Mesenchymal stem cell (in vitro differentiated cells and primary cell): ENCODE results near the gene CEP350. TPM values are rescaled to one million over a fixed set of nuclear protein-coding genes. Genes with fewer than 3 reads are reported as not detected.

Experiments
- DNase-seq: peaks from one replicate; pipeline ENCODE4 v3.0.0-alpha.2; 2013
- H2AFZ ChIP-seq: one replicate; pipeline ENCODE4 v1.6.1; 2013; ENCODE audit warnings: low read depth, mild to moderate bottlenecking, control low read depth, inconsistent platforms, low read length, moderate library complexity
- H2AK5ac ChIP-seq: 2 replicates; pipeline ENCODE4 v1.6.1; 2013; ENCODE audit warnings: low read length, moderate library complexity, mild to moderate bottlenecking, inconsistent platforms; ENCODE audit not compliant: severe bottlenecking
- H2BK120ac ChIP-seq: one replicate; pipeline ENCODE4 v1.6.1; 2013; ENCODE audit warnings: low read depth, mild to moderate bottlenecking, inconsistent platforms, low read length, moderate library complexity
- H2BK12ac ChIP-seq, 2 experiments: one replicate each; pipeline ENCODE4 v1.6.1; 2013; ENCODE audit warnings: inconsistent platforms in 2 of 2, low read length in 2 of 2, mild to moderate bottlenecking in 2 of 2, moderate library complexity in 2 of 2, control low read depth in 1 of 2
- H2BK15ac ChIP-seq: one replicate; pipeline ENCODE4 v1.6.1; 2013; ENCODE audit warnings: mild to moderate bottlenecking, low read depth, inconsistent platforms; ENCODE audit not compliant: poor library complexity, severe bottlenecking
- H2BK5ac ChIP-seq: 2 replicates; pipeline ENCODE4 v1.6.1; 2013; ENCODE audit warnings: low read depth, mild to moderate bottlenecking, low read length, control low read depth, inconsistent platforms; ENCODE audit not compliant: poor library complexity, severe bottlenecking
- H3K14ac ChIP-seq, 2 experiments: one replicate each; pipeline ENCODE4 v1.6.1; 2013; ENCODE audit warnings: inconsistent platforms in 2 of 2, low read length in 2 of 2, control low read depth in 1 of 2, mild to moderate bottlenecking in 1 of 2, moderate library complexity in 1 of 2
- H3K18ac ChIP-seq, 2 experiments: one replicate each; pipeline ENCODE4 v1.6.1; 2013; ENCODE audit warnings: inconsistent platforms in 2 of 2, low read length in 2 of 2, control low read depth in 1 of 2, low read depth in 1 of 2, mild to moderate bottlenecking in 1 of 2
- H3K23ac ChIP-seq, 2 experiments: one replicate each; pipeline ENCODE4 v1.6.1; 2013; ENCODE audit warnings: inconsistent platforms in 2 of 2, low read length in 2 of 2, mild to moderate bottlenecking in 2 of 2, moderate library complexity in 2 of 2, control low read depth in 1 of 2
- H3K27ac ChIP-seq: 2 replicates; pipeline ENCODE4 v1.5.1; 2013; ENCODE audit warnings: mild to moderate bottlenecking, moderate library complexity, low read length, control low read depth, inconsistent platforms; ENCODE audit not compliant: poor library complexity, severe bottlenecking
- H3K27me3 ChIP-seq, 2 experiments: 2 replicates each; pipeline versions ENCODE4 v1.6.1 to v1.7.0; 2013; ENCODE audit warnings: low read length in 2 of 2, mild to moderate bottlenecking in 2 of 2, moderate library complexity in 2 of 2, control low read depth in 1 of 2, inconsistent platforms in 1 of 2; ENCODE audit not compliant: control insufficient read depth in 1 of 2, insufficient read depth in 1 of 2
- H3K36me3 ChIP-seq, 2 experiments: 2 replicates each; pipeline versions ENCODE4 v1.6.1 to v1.7.0; 2013; ENCODE audit warnings: low read length in 2 of 2, control low read depth in 1 of 2, inconsistent platforms in 1 of 2, low read depth in 1 of 2, mild to moderate bottlenecking in 1 of 2; ENCODE audit not compliant: insufficient read depth in 2 of 2, control insufficient read depth in 1 of 2
- H3K4ac ChIP-seq, 2 experiments: one replicate each; pipeline ENCODE4 v1.6.1; 2013; ENCODE audit warnings: inconsistent platforms in 2 of 2, low read length in 2 of 2, mild to moderate bottlenecking in 2 of 2, moderate library complexity in 2 of 2, control low read depth in 1 of 2, low read depth in 1 of 2
- H3K4me1 ChIP-seq: 2 replicates; pipeline ENCODE4 v1.6.1; 2013; ENCODE audit warnings: low read depth, low read length, control low read depth; ENCODE audit not compliant: control insufficient read depth, insufficient read depth
- H3K4me2 ChIP-seq: 2 replicates; pipeline ENCODE4 v1.6.1; 2013; ENCODE audit warnings: low read length, mild to moderate bottlenecking, inconsistent platforms; ENCODE audit not compliant: poor library complexity, severe bottlenecking
- H3K4me3 ChIP-seq, 2 experiments: 2 replicates each; pipeline versions ENCODE4 v1.5.1 to v1.7.0; 2013; ENCODE audit warnings: low read length in 2 of 2, mild to moderate bottlenecking in 2 of 2, control low read depth in 1 of 2, low read depth in 1 of 2; ENCODE audit not compliant: insufficient read depth in 1 of 2
- H3K79me1 ChIP-seq: replicated peaks from 2 replicates; pipeline ENCODE4 v1.6.1; 2013; ENCODE audit warnings: mild to moderate bottlenecking, control low read depth, low read length, inconsistent platforms; ENCODE audit not compliant: poor library complexity, severe bottlenecking
- H3K9ac ChIP-seq: 2 replicates; pipeline ENCODE4 v1.7.0; 2013; ENCODE audit warnings: mild to moderate bottlenecking, low read length, moderate library complexity
- H3K9me3 ChIP-seq: 2 replicates; pipeline ENCODE4 v1.7.0; 2013; ENCODE audit warnings: mild to moderate bottlenecking, low read length; ENCODE audit not compliant: control insufficient read depth
- H4K8ac ChIP-seq: one replicate; pipeline ENCODE4 v1.6.1; 2013; ENCODE audit warnings: inconsistent platforms, mild to moderate bottlenecking, low read length, moderate library complexity
- H4K91ac ChIP-seq: one replicate; pipeline ENCODE4 v1.6.1; 2013; ENCODE audit warnings: mild to moderate bottlenecking, low read length, inconsistent platforms
- WGBS: methylation state at CpG from one replicate; pipeline ENCODE4 v1.1.7; 2013; ENCODE audit warnings: mixed read lengths; 5-methylcytosine and 5-hydroxymethylcytosine counted together
- polyA plus RNA-seq, 2 experiments: library from polyadenylated mRNA; stranded (reverse); fragments of 200-250 nt; gene quantifications; one replicate each; pipeline ENCODE4 v1.2.3, GENCODE V29; 2013

The CEP350 gene, protein sequence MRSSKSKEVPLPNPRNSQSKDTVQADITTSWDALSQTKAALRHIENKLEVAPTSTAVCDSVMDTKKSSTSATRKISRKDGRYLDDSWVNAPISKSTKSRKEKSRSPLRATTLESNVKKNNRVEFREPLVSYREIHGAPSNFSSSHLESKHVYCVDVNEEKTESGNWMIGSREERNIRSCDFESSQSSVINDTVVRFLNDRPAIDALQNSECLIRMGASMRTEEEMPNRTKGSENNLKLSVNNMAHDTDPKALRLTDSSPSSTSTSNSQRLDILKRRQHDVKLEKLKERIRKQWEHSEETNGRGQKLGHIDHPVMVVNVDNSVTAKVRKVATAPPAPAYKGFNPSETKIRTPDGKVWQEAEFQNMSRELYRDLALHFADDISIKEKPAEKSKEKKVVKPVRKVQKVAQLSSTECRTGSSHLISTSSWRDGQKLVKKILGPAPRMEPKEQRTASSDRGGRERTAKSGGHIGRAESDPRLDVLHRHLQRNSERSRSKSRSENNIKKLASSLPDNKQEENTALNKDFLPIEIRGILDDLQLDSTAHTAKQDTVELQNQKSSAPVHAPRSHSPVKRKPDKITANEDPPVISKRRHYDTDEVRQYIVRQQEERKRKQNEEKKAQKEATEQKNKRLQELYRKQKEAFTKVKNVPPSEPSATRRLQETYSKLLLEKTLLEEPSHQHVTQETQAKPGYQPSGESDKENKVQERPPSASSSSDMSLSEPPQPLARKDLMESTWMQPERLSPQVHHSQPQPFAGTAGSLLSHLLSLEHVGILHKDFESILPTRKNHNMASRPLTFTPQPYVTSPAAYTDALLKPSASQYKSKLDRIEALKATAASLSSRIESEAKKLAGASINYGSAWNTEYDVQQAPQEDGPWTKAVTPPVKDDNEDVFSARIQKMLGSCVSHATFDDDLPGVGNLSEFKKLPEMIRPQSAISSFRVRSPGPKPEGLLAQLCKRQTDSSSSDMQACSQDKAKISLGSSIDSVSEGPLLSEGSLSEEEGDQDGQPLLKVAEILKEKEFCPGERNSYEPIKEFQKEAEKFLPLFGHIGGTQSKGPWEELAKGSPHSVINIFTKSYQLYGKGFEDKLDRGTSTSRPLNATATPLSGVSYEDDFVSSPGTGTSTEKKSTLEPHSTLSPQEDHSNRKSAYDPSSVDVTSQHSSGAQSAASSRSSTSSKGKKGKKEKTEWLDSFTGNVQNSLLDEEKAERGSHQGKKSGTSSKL (N-terminal part only)
- polyA plus RNA-seq (2013, experiment 1 of 2), result 8.7 TPM
- 7.8 TPM for polyA plus RNA-seq (2013, experiment 2 of 2)

GRCh38 chr1:179954493-179955286 is at the start of gene CEP350:
TSS of gene CEP350 (plus strand) at chr1:179954810. CDS start at chr1:179986182, 31,372 bp downstream.
- under 1% methylated on average over 69 of the region's 72 CpGs for WGBS
- Histone ChIP-seq H3K79me1 (peaks cover 3% of the 10 kb centered on the region), H2BK120ac (peak within 1 kb of the TSS; percentile 86), H2BK12ac (peak within 1 kb of the TSS in 1 of 2 experiments; percentile 67), H2AFZ (peak within 1 kb of the TSS; percentile 74), H2BK5ac (no peak within 1 kb of the TSS), H3K18ac (peak within 1 kb of the TSS; percentile 90 to 92), H4K8ac (peak within 1 kb of the TSS; percentile 98), H3K27me3 (no peaks in the 10 kb centered on the region), H3K4me2 (peak within 1 kb of the TSS; percentile 90), H3K4me3 (peak within 1 kb of the TSS; percentile 84 to 87), H2AK5ac (no peak within 1 kb of the TSS), H3K4me1 (no peaks in the 10 kb centered on the region), H3K36me3 (no peaks in the 10 kb centered on the region), H3K9me3 (no peaks in the 10 kb centered on the region), H3K27ac (peak within 1 kb of the TSS; percentile 59), H3K23ac (peak within 1 kb of the TSS; percentile 95 to 98), H3K14ac (peak within 1 kb of the TSS; percentile 86 to 91), H3K9ac (peak within 1 kb of the TSS; percentile 96), H4K91ac (peak within 1 kb of the TSS; percentile 89), H2BK15ac (peak within 1 kb of the TSS; percentile 89), H3K4ac (peak within 1 kb of the TSS; percentile 85 to 95)
- DNase-seq, result peak; percentile 100

- no peak overlapping the region for H2BK5ac ChIP-seq
- H3K14ac ChIP-seq, result no peak overlapping the region
- no CpG with 5 or more reads among the region's 1 CpG for WGBS
- no peaks in the 10 kb centered on the region for H3K4me1 ChIP-seq
- no peak overlapping the region for H3K4ac ChIP-seq
- no peak overlapping the region for H2AFZ ChIP-seq
- H2AK5ac ChIP-seq, result no peak overlapping the region
- no peaks in the 10 kb centered on the region for H3K9me3 ChIP-seq
- no peak overlapping the region for H4K8ac ChIP-seq
- peaks cover 7 to 88% of the 10 kb centered on the region in 2 experiments for H3K36me3 ChIP-seq
- no peaks in the 10 kb centered on the region for H3K27me3 ChIP-seq
- H2BK120ac ChIP-seq, result no peak overlapping the region
- no peak overlapping the region for H3K4me3 ChIP-seq
- no peak overlapping the region for H4K91ac ChIP-seq
- no peak overlapping the region for H3K9ac ChIP-seq
- no peak overlapping the region for H3K27ac ChIP-seq
- H3K4me2 ChIP-seq, result no peak overlapping the region
- no peak overlapping the region for H2BK12ac ChIP-seq
- no peak overlapping the region for H2BK15ac ChIP-seq
- no peaks in the 10 kb centered on the region for H3K79me1 ChIP-seq
- H3K23ac ChIP-seq, result no peak overlapping the region
- DNase-seq, result no peak
- H3K18ac ChIP-seq, result no peak overlapping the region
Measured at GRCh38 chr1:179910934-179911333, 43.7 kb upstream of the CEP350 start.

- H3K23ac ChIP-seq, result no peak overlapping the region
- H2AFZ ChIP-seq, result no peak overlapping the region
- H3K14ac ChIP-seq, result no peak overlapping the region
- H3K18ac ChIP-seq, result no peak overlapping the region
- H3K27ac ChIP-seq, result no peak overlapping the region
- no peak overlapping the region for H3K4ac ChIP-seq
- no peak overlapping the region for H2BK15ac ChIP-seq
- no peak overlapping the region for H4K8ac ChIP-seq
- no peaks in the 10 kb centered on the region for H3K27me3 ChIP-seq
- no peak overlapping the region for H3K4me2 ChIP-seq
- H3K4me3 ChIP-seq, result no peak overlapping the region
- no peak overlapping the region for H2BK120ac ChIP-seq
- H3K36me3 ChIP-seq, result peaks cover 7 to 88% of the 10 kb centered on the region in 2 experiments
- H3K9ac ChIP-seq, result no peak overlapping the region
- H2AK5ac ChIP-seq, result no peak overlapping the region
- no peak overlapping the region for H4K91ac ChIP-seq
- no peaks in the 10 kb centered on the region for H3K9me3 ChIP-seq
- no peaks in the 10 kb centered on the region for H3K4me1 ChIP-seq
- no peak overlapping the region for H2BK12ac ChIP-seq
- WGBS, result 100% methylated on average over 2 of the region's 3 CpGs
- H3K79me1 ChIP-seq, result no peaks in the 10 kb centered on the region
- no peak for DNase-seq
- no peak overlapping the region for H2BK5ac ChIP-seq
Measured at GRCh38 chr1:179911812-179912211, 42.8 kb upstream of the CEP350 start.
